ENCODE data around the gene POU2AF1. TPM values are rescaled to one million over a fixed set of nuclear protein-coding genes. Genes with fewer than 3 reads are reported as not detected.

Gene POU2AF1
- total and polyA plus RNA-seq, 2 of the 13 experiments (the other 11 are each of a cell fraction or from before 2014, with no cell fraction given): 1.9 to 3.6 TPM

DNA sequence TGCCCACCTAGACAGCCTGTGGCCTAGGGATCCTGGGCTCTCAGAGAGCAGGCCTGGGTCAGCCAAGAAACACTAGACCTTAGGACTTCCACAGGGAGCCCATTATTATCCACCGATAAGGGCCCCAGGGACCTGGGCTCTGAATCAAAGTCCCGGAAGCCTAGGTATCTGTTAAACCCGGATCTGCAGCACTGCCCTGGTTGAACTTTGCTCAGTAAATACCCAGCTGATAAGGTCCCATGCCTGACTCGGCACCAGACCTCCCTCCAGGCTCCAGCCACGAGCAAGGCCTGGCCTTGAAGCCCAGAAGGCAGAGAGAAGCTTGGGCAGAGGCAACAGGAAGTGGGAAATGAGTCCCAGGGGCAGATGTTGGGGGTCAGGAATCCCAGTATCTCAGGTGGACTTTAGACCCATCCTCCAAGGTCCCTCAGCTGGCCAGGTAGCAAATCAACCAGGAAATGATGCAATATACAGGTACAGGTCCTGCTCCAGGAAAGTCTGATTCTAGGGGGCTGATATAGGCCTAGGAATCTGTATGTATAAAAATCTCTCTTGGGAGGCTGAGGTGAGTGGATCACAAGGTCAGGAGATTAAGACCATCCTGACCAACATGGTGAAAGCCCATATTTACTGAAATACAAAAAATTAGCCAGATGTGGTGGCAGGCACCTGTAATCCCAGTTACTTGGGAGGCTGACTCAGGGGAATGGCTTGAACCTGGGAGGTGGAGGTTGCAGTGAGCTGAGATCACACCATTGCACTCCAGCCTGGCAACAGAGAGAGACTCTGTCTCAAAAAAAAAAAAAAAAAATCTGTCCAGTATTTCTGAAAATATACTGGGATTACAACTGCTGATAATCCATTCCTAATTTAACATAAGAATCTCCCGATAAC, 18.7 kb downstream of the POU2AF1 start (continued):
- TF ChIP-seq, protein P1, sequence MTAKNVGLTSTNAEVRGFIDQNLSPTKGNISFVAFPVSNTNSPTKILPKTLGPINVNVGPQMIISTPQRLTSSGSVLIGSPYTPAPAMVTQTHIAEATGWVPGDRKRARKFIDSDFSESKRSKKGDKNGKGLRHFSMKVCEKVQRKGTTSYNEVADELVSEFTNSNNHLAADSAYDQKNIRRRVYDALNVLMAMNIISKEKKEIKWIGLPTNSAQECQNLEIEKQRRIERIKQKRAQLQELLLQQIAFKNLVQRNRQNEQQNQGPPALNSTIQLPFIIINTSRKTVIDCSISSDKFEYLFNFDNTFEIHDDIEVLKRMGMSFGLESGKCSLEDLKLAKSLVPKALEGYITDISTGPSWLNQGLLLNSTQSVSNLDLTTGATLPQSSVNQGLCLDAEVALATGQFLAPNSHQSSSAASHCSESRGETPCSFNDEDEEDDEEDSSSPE (CRISPR knock-in tag; IDR thresholded peaks at IDR 0.05): peak; percentile 85
- TF ChIP-seq ZNF644 (CRISPR knock-in tag; IDR thresholded peaks at IDR 0.05; ENCODE audit: low read depth) (peak; percentile 93), DNMT1 (CRISPR knock-in tag; IDR thresholded peaks at IDR 0.05) (peak; percentile 69; the same call in 1 of the 2 replicates), RNF2 (conservative IDR thresholded peaks at IDR 0.05; ENCODE audit: low read depth) (no peak), MTA1 (CRISPR knock-in tag; IDR thresholded peaks at IDR 0.05; ENCODE audit: borderline replicate concordance) (peak; percentile 100), ZC3H13 (CRISPR knock-in tag; IDR thresholded peaks at IDR 0.05) (no peak), ERF (CRISPR knock-in tag; IDR thresholded peaks at IDR 0.05) (peak; percentile 91; the same call in 1 of the 2 replicates), ZNF703 (CRISPR knock-in tag; IDR thresholded peaks at IDR 0.05; ENCODE audit: borderline replicate concordance) (peak; percentile 96; the same call in 1 of the 2 replicates), SIN3B (IDR thresholded peaks at IDR 0.05; ENCODE audit: low read length) (0 out of 2 replicates have a peak, but pooled peaks have one; percentile 18), ZBTB8A (CRISPR knock-in tag; IDR thresholded peaks at IDR 0.05; ENCODE audit: borderline replicate concordance, low read depth) (no peak), MAFG (CRISPR knock-in tag; IDR thresholded peaks at IDR 0.05) (no peak), ZNF766 (CRISPR knock-in tag; IDR thresholded peaks at IDR 0.05; ENCODE audit: borderline replicate concordance) (no peak), GTF2F1 (IDR thresholded peaks at IDR 0.05; ENCODE audit: low read length) (no peak), ZKSCAN8 (CRISPR knock-in tag; IDR thresholded peaks at IDR 0.05; ENCODE audit: borderline replicate concordance) (peak; percentile 73; the same call in 1 of the 2 replicates), ISL2 (CRISPR knock-in tag; IDR thresholded peaks at IDR 0.05) (peak; percentile 99), ZNF335 (CRISPR knock-in tag; IDR thresholded peaks at IDR 0.05) (peak; percentile 86), SOX13 (IDR thresholded peaks at IDR 0.05) (peak; percentile 89; the same call in 1 of the 2 replicates), SOX13 (CRISPR knock-in tag; conservative IDR thresholded peaks at IDR 0.05 in 1 of 2, IDR thresholded peaks at IDR 0.05 in 1 of 2) (peak in 1 of 2 experiments; percentile 91; a peak in 2 of 4 replicates)
- TF ChIP-seq, protein P2, sequence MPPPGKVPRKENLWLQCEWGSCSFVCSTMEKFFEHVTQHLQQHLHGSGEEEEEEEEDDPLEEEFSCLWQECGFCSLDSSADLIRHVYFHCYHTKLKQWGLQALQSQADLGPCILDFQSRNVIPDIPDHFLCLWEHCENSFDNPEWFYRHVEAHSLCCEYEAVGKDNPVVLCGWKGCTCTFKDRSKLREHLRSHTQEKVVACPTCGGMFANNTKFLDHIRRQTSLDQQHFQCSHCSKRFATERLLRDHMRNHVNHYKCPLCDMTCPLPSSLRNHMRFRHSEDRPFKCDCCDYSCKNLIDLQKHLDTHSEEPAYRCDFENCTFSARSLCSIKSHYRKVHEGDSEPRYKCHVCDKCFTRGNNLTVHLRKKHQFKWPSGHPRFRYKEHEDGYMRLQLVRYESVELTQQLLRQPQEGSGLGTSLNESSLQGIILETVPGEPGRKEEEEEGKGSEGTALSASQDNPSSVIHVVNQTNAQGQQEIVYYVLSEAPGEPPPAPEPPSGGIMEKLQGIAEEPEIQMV (CRISPR knock-in tag; IDR thresholded peaks at IDR 0.05; ENCODE audit: low read depth): peak; percentile 26; the same call in 1 of the 2 replicates
- TF ChIP-seq, protein P3, sequence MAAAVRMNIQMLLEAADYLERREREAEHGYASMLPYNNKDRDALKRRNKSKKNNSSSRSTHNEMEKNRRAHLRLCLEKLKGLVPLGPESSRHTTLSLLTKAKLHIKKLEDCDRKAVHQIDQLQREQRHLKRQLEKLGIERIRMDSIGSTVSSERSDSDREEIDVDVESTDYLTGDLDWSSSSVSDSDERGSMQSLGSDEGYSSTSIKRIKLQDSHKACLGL (CRISPR knock-in tag; IDR thresholded peaks at IDR 0.05): no peak
- TF ChIP-seq, protein P4, sequence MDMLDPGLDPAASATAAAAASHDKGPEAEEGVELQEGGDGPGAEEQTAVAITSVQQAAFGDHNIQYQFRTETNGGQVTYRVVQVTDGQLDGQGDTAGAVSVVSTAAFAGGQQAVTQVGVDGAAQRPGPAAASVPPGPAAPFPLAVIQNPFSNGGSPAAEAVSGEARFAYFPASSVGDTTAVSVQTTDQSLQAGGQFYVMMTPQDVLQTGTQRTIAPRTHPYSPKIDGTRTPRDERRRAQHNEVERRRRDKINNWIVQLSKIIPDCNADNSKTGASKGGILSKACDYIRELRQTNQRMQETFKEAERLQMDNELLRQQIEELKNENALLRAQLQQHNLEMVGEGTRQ (IDR thresholded peaks at IDR 0.05; ENCODE audit: low read depth, low read length): no peak
- TF ChIP-seq, protein P4 (CRISPR knock-in tag; IDR thresholded peaks at IDR 0.05; ENCODE audit: borderline replicate concordance): no peak; the same call in 1 of the 2 replicates
- TF ChIP-seq, protein P5, sequence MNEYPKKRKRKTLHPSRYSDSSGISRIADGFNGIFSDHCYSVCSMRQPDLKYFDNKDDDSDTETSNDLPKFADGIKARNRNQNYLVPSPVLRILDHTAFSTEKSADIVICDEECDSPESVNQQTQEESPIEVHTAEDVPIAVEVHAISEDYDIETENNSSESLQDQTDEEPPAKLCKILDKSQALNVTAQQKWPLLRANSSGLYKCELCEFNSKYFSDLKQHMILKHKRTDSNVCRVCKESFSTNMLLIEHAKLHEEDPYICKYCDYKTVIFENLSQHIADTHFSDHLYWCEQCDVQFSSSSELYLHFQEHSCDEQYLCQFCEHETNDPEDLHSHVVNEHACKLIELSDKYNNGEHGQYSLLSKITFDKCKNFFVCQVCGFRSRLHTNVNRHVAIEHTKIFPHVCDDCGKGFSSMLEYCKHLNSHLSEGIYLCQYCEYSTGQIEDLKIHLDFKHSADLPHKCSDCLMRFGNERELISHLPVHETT (CRISPR knock-in tag; conservative IDR thresholded peaks at IDR 0.05): peak; percentile 78; the same call in 1 of the 2 replicates
